Measurements from ENCODE around the gene TMEM150A. TPM values are rescaled to one million over a fixed set of nuclear protein-coding genes. Genes with fewer than 3 reads are reported as not detected.
A peak's percentile ranks its signal among the peaks of the same experiment; 100 is the strongest.

TMEM150A gene
- total RNA-seq, 1 donor from 2014 or later: 31.5 TPM

DNA sequence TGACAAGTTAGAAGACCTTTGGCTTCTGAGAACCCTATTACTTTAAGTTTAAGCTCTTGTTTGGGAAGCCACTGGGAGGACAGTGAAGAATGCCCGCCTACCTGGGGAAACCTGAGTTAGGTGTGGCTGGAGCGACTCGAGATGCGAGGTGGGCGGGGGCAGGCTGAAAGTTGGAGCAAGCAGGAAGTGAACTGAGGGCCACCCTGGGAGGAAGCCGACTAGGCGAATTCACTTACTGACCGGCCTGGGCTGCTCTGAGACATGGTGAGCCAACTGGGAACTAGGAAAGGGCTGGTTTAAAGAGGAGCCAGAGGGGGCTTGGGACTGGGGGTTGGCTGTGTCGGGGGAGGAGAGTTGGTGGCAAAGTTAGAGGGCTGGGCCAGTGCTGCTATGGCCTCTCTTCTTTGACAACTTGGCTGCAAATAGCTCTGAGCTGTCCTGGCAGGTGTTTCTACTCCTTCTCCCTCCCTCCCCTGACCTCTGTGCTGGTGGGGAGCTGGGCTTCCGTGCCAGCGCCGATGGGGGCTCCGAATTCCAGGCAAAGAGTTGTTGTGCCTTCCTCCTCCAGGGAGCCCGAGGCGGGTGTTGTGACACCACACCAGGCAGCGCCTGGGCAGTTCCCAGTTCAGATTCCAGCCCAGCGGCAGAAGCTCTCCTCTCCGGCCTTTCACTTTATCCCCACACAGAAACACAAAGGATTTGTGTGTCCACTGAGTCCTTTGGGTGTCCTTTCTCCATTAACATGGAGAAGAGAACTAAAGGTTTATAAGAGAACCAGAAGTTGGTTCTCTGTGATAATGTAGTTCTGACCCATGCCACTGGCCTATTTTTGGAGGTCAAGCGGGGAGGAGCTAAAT lies 24.9 kb downstream of the TMEM150A start, which contains the start of gene VAMP8:
TSS of gene VAMP8 (plus strand) at position 201 of the 857 bp plus-strand sequence. CDS start at position 262, 61 bp downstream.
- intact Hi-C loops (cut with DNase I): no loop called here
- TF ChIP-seq, protein P1, sequence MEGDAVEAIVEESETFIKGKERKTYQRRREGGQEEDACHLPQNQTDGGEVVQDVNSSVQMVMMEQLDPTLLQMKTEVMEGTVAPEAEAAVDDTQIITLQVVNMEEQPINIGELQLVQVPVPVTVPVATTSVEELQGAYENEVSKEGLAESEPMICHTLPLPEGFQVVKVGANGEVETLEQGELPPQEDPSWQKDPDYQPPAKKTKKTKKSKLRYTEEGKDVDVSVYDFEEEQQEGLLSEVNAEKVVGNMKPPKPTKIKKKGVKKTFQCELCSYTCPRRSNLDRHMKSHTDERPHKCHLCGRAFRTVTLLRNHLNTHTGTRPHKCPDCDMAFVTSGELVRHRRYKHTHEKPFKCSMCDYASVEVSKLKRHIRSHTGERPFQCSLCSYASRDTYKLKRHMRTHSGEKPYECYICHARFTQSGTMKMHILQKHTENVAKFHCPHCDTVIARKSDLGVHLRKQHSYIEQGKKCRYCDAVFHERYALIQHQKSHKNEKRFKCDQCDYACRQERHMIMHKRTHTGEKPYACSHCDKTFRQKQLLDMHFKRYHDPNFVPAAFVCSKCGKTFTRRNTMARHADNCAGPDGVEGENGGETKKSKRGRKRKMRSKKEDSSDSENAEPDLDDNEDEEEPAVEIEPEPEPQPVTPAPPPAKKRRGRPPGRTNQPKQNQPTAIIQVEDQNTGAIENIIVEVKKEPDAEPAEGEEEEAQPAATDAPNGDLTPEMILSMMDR (IDR thresholded peaks at IDR 0.05): no peak
- no peaks in the 10 kb centered on the region for H3K9me3 ChIP-seq
- H3K36me3 ChIP-seq: peaks cover 20% of the 10 kb centered on the region
- H3K27ac ChIP-seq: peak within 1 kb of the TSS; percentile 94
- no peaks in the 10 kb centered on the region for H3K27me3 ChIP-seq
- DNase-seq: peak; percentile 92
- ATAC-seq: peak; percentile 87
- H3K4me1 ChIP-seq: peaks cover 47% of the 10 kb centered on the region
- H3K4me3 ChIP-seq: peak within 1 kb of the TSS; percentile 69

DNA sequence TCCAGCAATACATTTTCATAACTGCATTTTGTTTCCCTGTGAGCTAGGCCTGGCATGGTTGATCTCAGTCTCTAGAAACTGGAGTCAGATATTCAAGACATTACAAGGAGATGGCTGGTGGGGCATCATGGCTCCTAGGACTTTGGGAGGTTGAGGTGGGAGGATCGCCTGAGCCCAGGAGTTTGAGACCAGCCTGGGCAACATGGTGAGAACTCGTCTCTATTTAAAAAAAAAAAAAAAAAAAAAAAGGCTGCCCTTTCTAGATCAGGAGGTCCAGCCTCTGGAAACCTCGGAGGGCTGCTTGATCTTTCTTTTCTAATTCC lies 25.5 kb downstream of the TMEM150A start:
- Histone ChIP-seq H3K27ac (peak overlapping the region; percentile 94), H3K27me3 (no peaks in the 10 kb centered on the region), H3K4me1 (peaks cover 45% of the 10 kb centered on the region), H3K4me3 (peak overlapping the region; percentile 69), H3K9me3 (no peaks in the 10 kb centered on the region), H3K36me3 (peaks cover 15% of the 10 kb centered on the region)
- TF ChIP-seq, protein P1 (IDR thresholded peaks at IDR 0.05): no peak
- DNase-seq (no peak), ATAC-seq (no peak)
- intact Hi-C loops (cut with DNase I): no loop called here

DNA sequence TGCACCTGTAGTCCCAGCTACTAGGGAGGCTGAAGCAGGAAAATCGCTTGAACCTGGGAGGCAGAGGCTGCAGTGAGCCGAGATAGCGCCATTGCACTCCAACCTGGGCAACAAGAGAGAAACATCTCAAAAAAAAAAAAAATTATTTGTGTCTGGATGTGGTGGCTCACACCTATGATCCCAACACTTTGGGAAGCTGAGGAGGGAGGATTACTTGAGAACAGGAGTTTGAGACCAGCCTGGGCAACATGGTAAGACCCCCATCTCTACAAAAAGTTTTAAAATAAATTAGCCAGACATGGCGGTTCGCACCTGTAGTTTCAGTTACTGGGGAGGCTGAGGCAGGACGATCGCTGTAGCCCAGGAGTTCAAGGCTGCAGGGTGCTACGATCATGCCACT lies 26.8 kb downstream of the TMEM150A start:
- peaks cover 45% of the 10 kb centered on the region for H3K4me1 ChIP-seq
- no peak for ATAC-seq
- DNase-seq: no peak
- intact Hi-C loops (cut with DNase I): no loop called here
- H3K9me3 ChIP-seq: no peaks in the 10 kb centered on the region
- H3K27ac ChIP-seq: peak overlapping the region; percentile 94
- TF ChIP-seq, protein P1 (IDR thresholded peaks at IDR 0.05): no peak
- peaks cover 2% of the 10 kb centered on the region for H3K36me3 ChIP-seq
- no peak overlapping the region for H3K4me3 ChIP-seq
- H3K27me3 ChIP-seq: no peaks in the 10 kb centered on the region

DNA sequence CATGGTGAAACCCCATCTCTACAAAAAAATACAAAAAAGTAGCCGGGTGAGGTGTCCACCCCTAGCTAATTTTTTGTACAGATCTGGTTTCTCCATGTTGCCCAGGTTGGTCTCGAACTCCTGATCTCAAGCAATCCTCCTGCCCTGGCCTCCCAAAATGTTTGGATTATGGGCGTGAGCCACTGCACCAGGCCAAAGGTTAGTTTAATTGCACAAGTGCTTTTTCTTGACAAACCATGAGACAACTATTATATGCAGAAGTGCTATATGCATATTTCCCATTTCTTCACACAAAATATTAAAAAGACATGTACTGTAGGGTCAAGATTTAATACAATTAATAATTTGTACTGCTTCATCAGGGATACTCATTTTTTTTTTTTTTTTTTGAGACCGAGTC lies 36.2 kb downstream of the TMEM150A start:
- intact Hi-C loops (cut with DNase I): no loop called here
- Histone ChIP-seq H3K27ac (no peak overlapping the region), H3K9me3 (no peaks in the 10 kb centered on the region), H3K36me3 (no peaks in the 10 kb centered on the region), H3K4me3 (no peak overlapping the region), H3K27me3 (no peaks in the 10 kb centered on the region), H3K4me1 (no peaks in the 10 kb centered on the region)
- DNase-seq (no peak), ATAC-seq (no peak)
- TF ChIP-seq, protein P1 (IDR thresholded peaks at IDR 0.05): no peak

DNA sequence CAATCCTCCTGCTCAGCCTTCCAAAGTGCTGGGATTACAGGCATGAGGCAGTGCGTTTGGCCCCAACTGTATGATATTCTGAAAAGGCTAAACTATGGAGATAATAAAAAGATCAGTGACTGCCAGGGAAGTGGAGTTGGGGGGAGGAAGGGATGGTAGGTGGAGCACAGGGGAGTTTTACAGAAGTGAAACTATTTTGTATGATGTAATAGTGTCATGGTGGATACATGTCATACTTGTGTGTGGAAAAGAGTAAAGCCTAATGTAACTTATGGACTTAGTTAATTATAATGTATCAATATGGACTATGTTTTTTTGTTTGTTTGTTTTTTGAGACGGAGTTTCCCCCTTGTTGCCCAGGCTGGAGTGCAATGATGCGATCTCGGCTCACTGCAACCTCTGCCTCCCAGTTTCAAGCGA lies 38.3 kb downstream of the TMEM150A start:
- Histone ChIP-seq H3K4me3 (no peak overlapping the region), H3K27me3 (no peaks in the 10 kb centered on the region), H3K4me1 (peaks cover 17% of the 10 kb centered on the region), H3K9me3 (no peaks in the 10 kb centered on the region), H3K36me3 (peaks cover 2% of the 10 kb centered on the region), H3K27ac (no peak overlapping the region)
- DNase-seq: no peak
- ATAC-seq: peak; percentile 31
- intact Hi-C loops (cut with DNase I): no loop called here
- TF ChIP-seq, protein P1 (IDR thresholded peaks at IDR 0.05): no peak

All from upper lobe of right lung (tissue), 1 donor.